GM12873 (cell line): Measurements from ENCODE around the gene OR11L1.

ENCODE experiments used
- CTCF ChIP-seq: IDR thresholded peaks from 2 replicates; pipeline ENCODE4 v1.5.1; 2012; ENCODE audit warnings: low read depth, mild to moderate bottlenecking, moderate library complexity, low read length, control low read depth; ENCODE audit not compliant: insufficient read depth; ENCODE audit errors: missing control alignments

Gene OR11L1

DNA sequence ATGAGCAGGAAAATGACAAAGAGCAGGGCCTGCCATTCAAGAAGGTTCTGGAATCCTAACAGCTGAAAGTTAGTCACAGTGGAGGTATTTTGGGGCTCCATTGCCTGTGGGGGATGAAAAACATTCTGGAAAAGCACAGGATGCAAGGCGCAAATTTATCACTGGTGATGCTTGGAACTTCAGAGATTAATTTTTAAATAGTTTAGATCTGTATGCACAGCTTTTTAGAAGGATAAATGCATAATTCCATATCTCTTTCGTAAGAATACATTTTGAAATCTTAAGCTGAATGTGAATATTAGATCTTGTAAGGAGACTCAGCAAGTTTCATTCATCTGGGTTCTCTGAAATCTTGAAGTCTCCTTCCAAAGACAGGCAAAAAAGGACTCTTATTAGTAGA is at the start of gene OR11L1:
Gene OR11L1, minus strand, starts transcription at position 101 of the 400 bp plus-strand sequence. Its CDS starts 0 bp downstream, at position 101.
- no peak for TF ChIP-seq CTCF

DNA sequence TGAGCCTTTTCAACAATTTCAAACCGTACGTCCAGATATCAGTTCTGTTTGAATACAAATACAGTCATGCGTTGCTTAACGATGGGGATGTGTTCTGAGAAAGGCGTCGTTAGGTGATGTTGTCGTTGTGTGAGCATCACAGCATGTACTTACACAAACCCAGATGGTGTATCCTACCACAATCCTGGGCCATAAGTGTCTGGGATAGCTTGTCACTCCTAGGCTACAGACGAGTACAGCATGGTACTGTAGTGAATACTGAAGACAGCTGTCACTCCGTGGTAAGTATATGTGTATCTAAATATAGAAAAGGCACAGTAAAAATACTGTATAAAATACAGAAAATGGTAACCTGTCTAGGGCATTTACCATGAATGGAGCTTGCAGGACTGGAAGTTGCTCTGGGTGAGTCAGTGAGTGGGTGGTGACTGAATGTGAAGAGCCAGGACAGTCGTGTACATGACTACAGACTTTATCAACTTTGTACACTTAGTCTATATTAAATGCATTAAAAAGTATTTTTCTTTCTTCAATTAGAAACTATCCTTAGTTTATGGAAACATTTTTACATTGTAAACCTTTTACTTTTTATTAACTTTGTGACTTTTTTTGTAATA is 43.2 kb upstream of the OR11L1 start:
- no peak for TF ChIP-seq CTCF

DNA sequence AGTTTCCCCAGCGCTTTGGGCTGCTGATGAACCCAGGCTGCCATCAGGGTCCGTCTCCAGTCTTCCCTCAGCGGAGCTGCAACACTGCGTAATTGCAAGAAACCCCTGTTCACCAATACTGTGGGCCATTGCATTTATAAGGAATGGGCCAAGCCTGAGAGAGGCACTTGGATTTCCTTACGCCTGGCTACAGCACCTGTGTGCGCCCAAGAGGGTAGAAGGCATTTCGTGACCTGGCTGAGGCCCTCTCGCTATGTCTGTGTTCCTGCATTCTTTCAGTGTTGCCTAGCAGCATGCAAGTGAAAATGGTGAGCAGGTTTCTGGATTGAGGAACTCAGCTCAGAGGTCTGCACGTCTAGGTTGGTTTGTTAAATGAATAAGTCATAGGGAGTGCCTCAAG is 41.6 kb upstream of the OR11L1 start:
- TF ChIP-seq CTCF: no peak

DNA sequence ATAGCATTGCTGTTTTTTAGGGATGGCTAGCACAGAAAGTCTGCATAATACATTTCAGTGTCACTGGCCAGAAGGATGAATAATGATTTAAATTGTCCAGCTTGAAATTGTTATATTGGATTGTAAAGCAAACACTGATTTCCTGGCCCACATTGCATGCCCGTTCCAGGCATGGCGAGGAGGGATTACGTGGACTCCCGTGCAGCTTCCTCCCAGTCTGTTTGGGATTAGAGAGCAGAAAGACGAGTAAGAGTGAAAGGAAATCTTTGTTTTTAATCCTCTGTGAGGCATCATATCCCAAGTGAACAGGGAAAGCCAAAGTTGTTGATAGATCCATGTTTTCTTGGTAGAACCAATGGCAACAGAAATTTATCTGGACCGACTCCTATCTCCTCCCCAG is 23.7 kb upstream of the OR11L1 start:
- TF ChIP-seq CTCF: no peak

GRCh38 chr1:247864644-247865043 is 22.9 kb upstream of the OR11L1 start:
- TF ChIP-seq CTCF: no peak

GRCh38 chr1:247862756-247863155 is 21.1 kb upstream of the OR11L1 start:
- no peak for TF ChIP-seq CTCF

DNA sequence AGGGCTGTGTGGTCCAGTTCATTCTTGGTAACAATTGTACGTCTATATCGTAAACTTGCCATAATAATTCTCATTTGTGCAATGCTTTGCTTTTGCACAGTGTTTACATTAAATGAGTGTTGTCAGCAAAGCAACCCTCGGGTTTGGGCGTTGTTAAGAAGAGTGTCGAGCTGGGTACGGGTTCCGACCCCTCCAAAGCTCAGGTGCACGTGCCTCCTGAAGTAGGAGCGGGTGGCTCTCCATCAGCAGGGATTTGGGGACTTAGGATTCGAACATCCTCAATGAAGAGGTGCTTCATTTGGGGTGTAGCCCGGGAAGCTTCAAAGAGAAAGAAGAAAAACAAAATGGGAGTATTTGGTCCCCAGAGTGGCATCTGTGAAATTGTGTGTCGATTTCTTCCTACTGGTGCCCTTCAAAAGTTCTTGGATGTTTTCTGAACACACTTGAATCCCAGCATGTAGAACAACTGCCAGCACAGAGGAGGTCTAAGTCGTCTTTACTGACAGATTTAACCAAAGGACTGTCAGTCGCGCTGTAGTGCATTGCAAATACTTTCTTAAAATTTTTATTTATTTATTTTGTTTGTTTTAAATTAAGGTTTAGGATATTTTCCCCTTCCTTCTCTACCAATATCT is 16.4 kb upstream of the OR11L1 start:
- TF ChIP-seq CTCF: no peak
